ENCODE data around the gene MS4A14.
"Not testable (repeated sequence)": the region's sequence is repeated elsewhere in the genome, so short reads cannot be mapped to it uniquely, and the experiment has no call there.

The MS4A14 gene

GRCh38 chr11:60389279-60389910 lies 6.9 kb upstream of the MS4A14 start:
- DNase-seq (ENCODE audit: low spot score), result no peak

- no peak for DNase-seq (ENCODE audit: low spot score)
Measured at GRCh38 chr11:60390419-60390818, 5.8 kb upstream of the MS4A14 start.

- no peak for DNase-seq (ENCODE audit: low spot score)
Measured at GRCh38 chr11:60392361-60392760, 3.9 kb upstream of the MS4A14 start.

- no peak for DNase-seq (ENCODE audit: low spot score)
Measured at GRCh38 chr11:60393016-60393415, 3.2 kb upstream of the MS4A14 start.

GRCh38 chr11:60394666-60395380 lies 1.4 kb upstream of the MS4A14 start:
- no peak for DNase-seq (ENCODE audit: low spot score)

- no peak for DNase-seq (ENCODE audit: low spot score)
Measured at GRCh38 chr11:60396799-60397198, 540 bp downstream of the MS4A14 start.

GRCh38 chr11:60420015-60420414 lies 23.8 kb downstream of the MS4A14 start:
- DNase-seq (ENCODE audit: low spot score), result no peak

GRCh38 chr11:60422609-60423008 lies 26.4 kb downstream of the MS4A14 start:
- DNase-seq (ENCODE audit: low spot score), result no peak

GRCh38 chr11:60428517-60428916 lies 32.3 kb downstream of the MS4A14 start:
- no peak for DNase-seq (ENCODE audit: low spot score)

- DNase-seq (ENCODE audit: low spot score), result no peak
Measured at GRCh38 chr11:60429272-60429671, 33.0 kb downstream of the MS4A14 start, which contains the start of gene MS4A5. TSS of gene MS4A5 (plus strand) at chr11:60429572. CDS start at chr11:60429675, 103 bp downstream.

- no peak for DNase-seq (ENCODE audit: low spot score)
Measured at GRCh38 chr11:60431251-60431650, 35.0 kb downstream of the MS4A14 start.

GRCh38 chr11:60433401-60433800 lies 37.1 kb downstream of the MS4A14 start:
- DNase-seq (ENCODE audit: low spot score), result no peak

GRCh38 chr11:60447070-60447469 lies 50.8 kb downstream of the MS4A14 start:
- no peak for DNase-seq (ENCODE audit: low spot score)

GRCh38 chr11:60447846-60448245 lies 51.6 kb downstream of the MS4A14 start:
- no peak for DNase-seq (ENCODE audit: low spot score)

GRCh38 chr11:60451185-60451584 lies 54.9 kb downstream of the MS4A14 start:
- DNase-seq (ENCODE audit: low spot score), result not testable (repeated sequence)

GRCh38 chr11:60454212-60454611 lies 58.0 kb downstream of the MS4A14 start:
- no peak for DNase-seq (ENCODE audit: low spot score)

GRCh38 chr11:60455531-60456042 lies 59.3 kb downstream of the MS4A14 start, which contains the start of gene MS4A1:
TSS of gene MS4A1 (plus strand) at chr11:60455847. CDS start at chr11:60462375, 6,528 bp downstream.
- no peak for DNase-seq (ENCODE audit: low spot score)

GRCh38 chr11:60457576-60457975 lies 61.3 kb downstream of the MS4A14 start:
- DNase-seq (ENCODE audit: low spot score), result no peak

- DNase-seq (ENCODE audit: low spot score), result no peak
Measured at GRCh38 chr11:60459345-60459744, 63.1 kb downstream of the MS4A14 start.
